Measurements from ENCODE around the gene ICAM3.

ICAM3 gene

DNA sequence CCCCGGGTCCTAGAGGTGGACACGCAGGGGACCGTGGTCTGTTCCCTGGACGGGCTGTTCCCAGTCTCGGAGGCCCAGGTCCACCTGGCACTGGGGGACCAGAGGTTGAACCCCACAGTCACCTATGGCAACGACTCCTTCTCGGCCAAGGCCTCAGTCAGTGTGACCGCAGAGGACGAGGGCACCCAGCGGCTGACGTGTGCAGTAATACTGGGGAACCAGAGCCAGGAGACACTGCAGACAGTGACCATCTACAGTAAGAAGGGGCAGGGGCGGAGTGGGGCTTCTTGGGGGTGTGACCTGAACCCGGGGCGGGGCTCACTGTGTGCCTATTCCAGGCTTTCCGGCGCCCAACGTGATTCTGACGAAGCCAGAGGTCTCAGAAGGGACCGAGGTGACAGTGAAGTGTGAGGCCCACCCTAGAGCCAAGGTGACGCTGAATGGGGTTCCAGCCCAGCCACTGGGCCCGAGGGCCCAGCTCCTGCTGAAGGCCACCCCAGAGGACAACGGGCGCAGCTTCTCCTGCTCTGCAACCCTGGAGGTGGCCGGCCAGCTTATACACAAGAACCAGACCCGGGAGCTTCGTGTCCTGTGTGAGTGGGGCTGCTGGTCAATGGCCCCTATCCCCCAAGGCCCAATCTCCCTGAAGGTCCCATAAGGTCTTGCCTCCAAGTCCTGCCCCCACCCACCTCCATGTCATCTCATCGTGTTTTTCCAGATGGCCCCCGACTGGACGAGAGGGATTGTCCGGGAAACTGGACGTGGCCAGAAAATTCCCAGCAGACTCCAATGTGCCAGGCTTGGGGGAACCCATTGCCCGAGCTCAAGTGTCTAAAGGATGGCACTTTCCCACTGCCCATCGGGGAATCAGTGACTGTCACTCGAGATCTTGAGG is 55.1 kb downstream of the ICAM3 start:
- Mint-ChIP-seq H3K36me3 (ENCODE audit: low read depth) (peaks cover 57% of the 10 kb centered on the region), H3K4me1 (ENCODE audit: low read depth) (peaks cover 43% of the 10 kb centered on the region)

More for the DNA sequence above, 55.1 kb downstream of the ICAM3 start:
- H3K4me3 Mint-ChIP-seq: no peak overlapping the region
- H3K9me3 Mint-ChIP-seq: no peaks in the 10 kb centered on the region
- H3K27ac Mint-ChIP-seq: no peak overlapping the region
- no peak for DNase-seq
- peaks cover 24% of the 10 kb centered on the region for H3K27me3 Mint-ChIP-seq
